Measurements from ENCODE around the gene SNRNP48. TPM values are rescaled to one million over a fixed set of nuclear protein-coding genes. Genes with fewer than 3 reads are reported as not detected.

The SNRNP48 gene
- total and polyA plus RNA-seq, 7 donors: 8.3 to 40.8 (median 9.9) TPM

GRCh38 chr6:7578931-7579330 is 11.1 kb upstream of the SNRNP48 start:
- 71 to 81% (median 79%) methylated on average over 2 of the region's 2 CpGs for WGBS, 3 donors
- intact Hi-C loops (cut with DNase I): no loop called here
- no peak overlapping the region for H3K4me3 ChIP-seq

DNA sequence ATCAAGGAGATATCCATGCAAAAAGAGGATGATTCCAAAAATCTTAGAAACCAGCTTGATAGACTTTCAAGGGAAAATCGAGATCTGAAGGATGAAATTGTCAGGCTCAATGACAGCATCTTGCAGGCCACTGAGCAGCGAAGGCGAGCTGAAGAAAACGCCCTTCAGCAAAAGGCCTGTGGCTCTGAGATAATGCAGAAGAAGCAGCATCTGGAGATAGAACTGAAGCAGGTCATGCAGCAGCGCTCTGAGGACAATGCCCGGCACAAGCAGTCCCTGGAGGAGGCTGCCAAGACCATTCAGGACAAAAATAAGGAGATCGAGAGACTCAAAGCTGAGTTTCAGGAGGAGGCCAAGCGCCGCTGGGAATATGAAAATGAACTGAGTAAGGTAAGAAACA is 10.1 kb upstream of the SNRNP48 start:
- Histone ChIP-seq H3K27ac (no peak overlapping the region), H3K4me3 (no peak overlapping the region), H3K36me3 (ENCODE audit: insufficient read depth in 1 of 2, low read depth in 1 of 2) (no peaks in the 10 kb centered on the region), H3K27me3 (ENCODE audit: insufficient read depth in 3 of 3, low read length in 2 of 3) (peaks cover 0 to 29% (median 0%) of the 10 kb centered on the region in 3 donors), H3K9me3 (no peaks in the 10 kb centered on the region), H3K4me1 (no peaks in the 10 kb centered on the region)
- ATAC-seq (no peak), DNase-seq (no peak)
- intact Hi-C loops (cut with DNase I): loop anchor here in 1 of 2 donors (10.0 kb wide), 1 partner anchor 265 kb away; the partner anchor contains the start of gene SSR1
- no peak for TF ChIP-seq CTCF (IDR thresholded peaks at IDR 0.05)
- WGBS, 3 donors: 92 to 93% (median 93%) methylated on average over 9 of the region's 9 CpGs

More at GRCh38 chr6:7578931-7579330, 11.1 kb upstream of the SNRNP48 start:
- H3K27ac ChIP-seq: no peak overlapping the region
- no peak for TF ChIP-seq CTCF (IDR thresholded peaks at IDR 0.05)
- H3K27me3 ChIP-seq (ENCODE audit: insufficient read depth in 3 of 3, low read length in 2 of 3): peaks cover 0 to 29% (median 5%) of the 10 kb centered on the region in 3 donors
- ATAC-seq (no peak), DNase-seq (no peak)
- no peaks in the 10 kb centered on the region for H3K4me1 ChIP-seq
- H3K9me3 ChIP-seq: no peaks in the 10 kb centered on the region
- no peaks in the 10 kb centered on the region for H3K36me3 ChIP-seq (ENCODE audit: insufficient read depth in 1 of 2, low read depth in 1 of 2)

DNA sequence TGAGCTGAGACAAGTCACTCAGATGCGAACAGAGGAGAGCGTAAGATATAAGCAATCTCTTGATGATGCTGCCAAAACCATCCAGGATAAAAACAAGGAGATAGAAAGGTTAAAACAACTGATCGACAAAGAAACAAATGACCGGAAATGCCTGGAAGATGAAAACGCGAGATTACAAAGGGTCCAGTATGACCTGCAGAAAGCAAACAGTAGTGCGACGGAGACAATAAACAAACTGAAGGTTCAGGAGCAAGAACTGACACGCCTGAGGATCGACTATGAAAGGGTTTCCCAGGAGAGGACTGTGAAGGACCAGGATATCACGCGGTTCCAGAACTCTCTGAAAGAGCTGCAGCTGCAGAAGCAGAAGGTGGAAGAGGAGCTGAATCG is 9.5 kb upstream of the SNRNP48 start:
- Histone ChIP-seq H3K27me3 (ENCODE audit: insufficient read depth in 3 of 3, low read length in 2 of 3) (peaks cover 0 to 29% (median 0%) of the 10 kb centered on the region in 3 donors), H3K4me1 (no peaks in the 10 kb centered on the region), H3K27ac (no peak overlapping the region), H3K9me3 (no peaks in the 10 kb centered on the region), H3K4me3 (no peak overlapping the region), H3K36me3 (ENCODE audit: insufficient read depth in 1 of 2, low read depth in 1 of 2) (no peaks in the 10 kb centered on the region)
- no peak for ATAC-seq
- DNase-seq: no peak
- intact Hi-C loops (cut with DNase I): loop anchor here in 1 of 2 donors (10.0 kb wide), 1 partner anchor 266 kb away; the partner anchor contains the start of gene SSR1
- WGBS, 3 donors: 84 to 91% (median 86%) methylated on average over 13 of the region's 13 CpGs
- TF ChIP-seq CTCF (IDR thresholded peaks at IDR 0.05): no peak

GRCh38 chr6:7580927-7581618 is 8.9 kb upstream of the SNRNP48 start:
- no peaks in the 10 kb centered on the region for H3K4me1 ChIP-seq
- peaks cover 0 to 29% (median 0%) of the 10 kb centered on the region in 3 donors for H3K27me3 ChIP-seq (ENCODE audit: insufficient read depth in 3 of 3, low read length in 2 of 3)
- no peak overlapping the region for H3K27ac ChIP-seq
- intact Hi-C loops (cut with DNase I): loop anchor here in 1 of 2 donors (10.0 kb wide), 1 partner anchor 266 kb away; the partner anchor contains the start of gene SSR1
- DNase-seq: no peak
- no peak for ATAC-seq
- H3K36me3 ChIP-seq (ENCODE audit: insufficient read depth in 1 of 2, low read depth in 1 of 2): no peaks in the 10 kb centered on the region
- H3K9me3 ChIP-seq: no peaks in the 10 kb centered on the region
- no peak overlapping the region for H3K4me3 ChIP-seq
- WGBS, 3 donors: 82 to 87% (median 87%) methylated on average over 14 of the region's 14 CpGs
- no peak for TF ChIP-seq CTCF (IDR thresholded peaks at IDR 0.05)
